HL-60 (cell line): ENCODE results near the gene IPCEF1.
A peak's percentile ranks its signal among the peaks of the same experiment; 100 is the strongest.

ENCODE experiments used
- DNase-seq, 2 experiments: peaks; one replicate each; pipeline ENCODE4 v3.0.0-alpha.2; 2010 to 2020; ENCODE audit warnings: low read depth in 1 of 2, low spot score in 1 of 2
- H3K27ac ChIP-seq: fragments of 250-450 bp; sonication (Bioruptor Pico); replicated peaks from 2 replicates; pipeline ENCODE4 v1.5.1; 2020; ENCODE audit warnings: mild to moderate bottlenecking, moderate library complexity
- H3K27me3 ChIP-seq: fragments of 250-450 bp; sonication (Bioruptor Pico); 2 replicates; pipeline ENCODE4 v1.5.1; 2021; ENCODE audit warnings: mild to moderate bottlenecking, moderate library complexity; ENCODE audit not compliant: insufficient read depth, poor library complexity, severe bottlenecking
- H3K4me3 ChIP-seq: replicated peaks from 2 replicates; pipeline ENCODE4 v1.5.1; 2011; ENCODE audit warnings: mild to moderate bottlenecking, control low read depth, low read length; ENCODE audit not compliant: insufficient read depth
- CTCF ChIP-seq: IDR thresholded peaks from one replicate; pipeline ENCODE4 v1.5.1; 2011; ENCODE audit warnings: low read length, control low read depth, inconsistent platforms; ENCODE audit not compliant: insufficient read depth
- GABPA ChIP-seq: IDR thresholded peaks from 2 replicates; pipeline ENCODE4 v1.6.1; 2012; ENCODE audit warnings: low read depth
- POLR2AphosphoS5 ChIP-seq: IDR thresholded peaks from 2 replicates; pipeline ENCODE4 v1.6.1; 2012; ENCODE audit warnings: low read depth
- SPI1 ChIP-seq: IDR thresholded peaks from 2 replicates; pipeline ENCODE4 v1.6.1; 2012; ENCODE audit warnings: low read depth, mild to moderate bottlenecking, borderline replicate concordance
- TF ChIP-seq, protein P1 (sequence below): IDR thresholded peaks from 2 replicates; pipeline ENCODE4 v1.6.1; 2012; ENCODE audit warnings: low read depth; ENCODE audit not compliant: insufficient replicate concordance

Gene IPCEF1

GRCh38 chr6:154295733-154296132 lies 60.9 kb downstream of the IPCEF1 start:
- Histone ChIP-seq H3K4me3 (no peak overlapping the region), H3K27ac (no peak overlapping the region), H3K27me3 (no peaks in the 10 kb centered on the region)
- DNase-seq: no peak
- TF ChIP-seq GABPA: no peak
- TF ChIP-seq CTCF: no peak

- TF ChIP-seq GABPA: no peak
- peak; percentile 9; the same call in 1 of the 2 replicates for TF ChIP-seq SPI1
- TF ChIP-seq POLR2AphosphoS5: no peak
- no peak for TF ChIP-seq CTCF
- TF ChIP-seq, protein P1, sequence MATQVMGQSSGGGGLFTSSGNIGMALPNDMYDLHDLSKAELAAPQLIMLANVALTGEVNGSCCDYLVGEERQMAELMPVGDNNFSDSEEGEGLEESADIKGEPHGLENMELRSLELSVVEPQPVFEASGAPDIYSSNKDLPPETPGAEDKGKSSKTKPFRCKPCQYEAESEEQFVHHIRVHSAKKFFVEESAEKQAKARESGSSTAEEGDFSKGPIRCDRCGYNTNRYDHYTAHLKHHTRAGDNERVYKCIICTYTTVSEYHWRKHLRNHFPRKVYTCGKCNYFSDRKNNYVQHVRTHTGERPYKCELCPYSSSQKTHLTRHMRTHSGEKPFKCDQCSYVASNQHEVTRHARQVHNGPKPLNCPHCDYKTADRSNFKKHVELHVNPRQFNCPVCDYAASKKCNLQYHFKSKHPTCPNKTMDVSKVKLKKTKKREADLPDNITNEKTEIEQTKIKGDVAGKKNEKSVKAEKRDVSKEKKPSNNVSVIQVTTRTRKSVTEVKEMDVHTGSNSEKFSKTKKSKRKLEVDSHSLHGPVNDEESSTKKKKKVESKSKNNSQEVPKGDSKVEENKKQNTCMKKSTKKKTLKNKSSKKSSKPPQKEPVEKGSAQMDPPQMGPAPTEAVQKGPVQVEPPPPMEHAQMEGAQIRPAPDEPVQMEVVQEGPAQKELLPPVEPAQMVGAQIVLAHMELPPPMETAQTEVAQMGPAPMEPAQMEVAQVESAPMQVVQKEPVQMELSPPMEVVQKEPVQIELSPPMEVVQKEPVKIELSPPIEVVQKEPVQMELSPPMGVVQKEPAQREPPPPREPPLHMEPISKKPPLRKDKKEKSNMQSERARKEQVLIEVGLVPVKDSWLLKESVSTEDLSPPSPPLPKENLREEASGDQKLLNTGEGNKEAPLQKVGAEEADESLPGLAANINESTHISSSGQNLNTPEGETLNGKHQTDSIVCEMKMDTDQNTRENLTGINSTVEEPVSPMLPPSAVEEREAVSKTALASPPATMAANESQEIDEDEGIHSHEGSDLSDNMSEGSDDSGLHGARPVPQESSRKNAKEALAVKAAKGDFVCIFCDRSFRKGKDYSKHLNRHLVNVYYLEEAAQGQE: no peak
- H3K27ac ChIP-seq: no peak overlapping the region
- no peak for DNase-seq
- H3K4me3 ChIP-seq: no peak overlapping the region
- H3K27me3 ChIP-seq: no peaks in the 10 kb centered on the region
Measured at GRCh38 chr6:154292855-154293519, 63.6 kb downstream of the IPCEF1 start.

DNA sequence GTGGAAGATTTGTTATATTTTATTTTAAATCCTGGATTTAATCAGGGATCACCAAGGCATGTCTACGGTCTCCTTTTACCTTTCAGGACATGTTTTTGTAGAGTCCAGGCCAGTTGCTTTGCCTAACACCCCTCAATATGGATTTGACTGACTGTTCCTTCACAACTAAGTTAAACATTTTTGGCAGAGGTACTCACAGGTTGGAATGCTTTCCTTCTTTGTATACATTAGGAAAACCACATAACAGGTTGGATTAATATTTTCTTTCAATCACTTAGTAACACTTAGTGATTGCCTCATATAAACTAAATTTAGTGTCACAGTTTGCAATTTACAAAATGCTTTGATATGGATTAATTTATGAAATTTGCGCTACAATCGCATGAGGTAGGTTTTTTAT lies 64.5 kb downstream of the IPCEF1 start:
- DNase-seq: no peak
- Histone ChIP-seq H3K4me3 (no peak overlapping the region), H3K27me3 (no peaks in the 10 kb centered on the region), H3K27ac (no peak overlapping the region)
- TF ChIP-seq SPI1 (no peak), GABPA (no peak), CTCF (no peak), POLR2AphosphoS5 (no peak)
- TF ChIP-seq, protein P1: no peak
